Activated CD4-positive, CD25-positive, alpha-beta regulatory T cell treated with anti-CD3 and anti-CD28 coated beads, Interleukin-2, amount 50 U/mL, for 24 hours (primary cell): ENCODE data around the gene FGD6.

ENCODE experiments used
- ATAC-seq, 2 donors: fragments of 150-1000 bp; cut with Tn5 transposase; one replicate each; pipeline ENCODE4 v1.10.0; 2021; ENCODE audit warnings: mild to moderate bottlenecking in 1 of 2, moderate library complexity in 1 of 2

FGD6 gene

GRCh38 chr12:95231190-95231589 lies 13.9 kb upstream of the FGD6 start:
- no peak for ATAC-seq

GRCh38 chr12:95230313-95230712 lies 13.0 kb upstream of the FGD6 start:
- no peak for ATAC-seq

- ATAC-seq, result no peak
These were observed 12.4 kb upstream of the FGD6 start for GRCh38 chr12:95229636-95230035.

DNA sequence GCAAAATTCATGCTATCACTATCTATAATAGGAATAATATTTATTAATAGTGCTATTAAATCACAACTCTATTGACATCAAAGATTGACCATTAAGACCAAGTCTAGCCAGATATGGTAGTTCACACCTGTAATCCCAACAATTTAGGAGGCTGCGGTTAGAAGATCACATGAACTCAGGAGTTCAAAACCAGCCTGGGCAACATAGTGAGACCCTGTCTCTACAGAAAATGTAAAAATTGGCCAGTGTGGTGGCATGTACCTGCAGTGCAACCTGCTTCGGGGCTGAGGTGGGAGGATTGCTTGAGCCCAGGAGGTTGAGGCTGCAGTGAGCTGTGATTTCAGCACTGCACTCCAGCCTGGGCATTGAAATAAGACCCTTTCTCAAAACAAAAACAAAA lies 11.3 kb upstream of the FGD6 start:
- ATAC-seq, result no peak

DNA sequence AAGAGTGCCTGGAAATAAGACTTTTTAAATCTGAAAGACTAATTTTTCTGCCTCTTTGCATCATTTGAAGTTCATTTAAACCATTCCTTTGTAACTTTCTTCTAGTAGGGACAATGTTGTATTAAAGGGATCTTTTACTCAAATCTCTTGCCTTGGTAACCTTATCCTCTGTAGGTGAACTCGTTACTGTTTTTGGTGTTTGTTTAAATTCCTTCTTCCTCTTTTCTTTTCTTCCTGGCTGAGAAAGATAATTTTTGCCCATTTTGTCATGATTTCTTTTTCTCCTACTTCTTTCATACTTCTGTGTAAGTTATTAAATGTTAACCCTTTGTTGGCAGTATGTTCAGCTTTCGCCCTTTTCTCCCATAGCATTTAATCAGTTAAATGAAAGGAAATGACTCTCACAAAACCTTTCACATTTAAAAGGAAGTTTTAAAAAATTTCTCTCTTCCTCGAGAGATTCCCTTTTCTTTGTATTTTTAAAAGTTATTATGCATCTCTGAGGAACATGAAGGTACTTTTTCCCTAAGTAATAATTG lies 10.6 kb upstream of the FGD6 start:
- ATAC-seq, result no peak

DNA sequence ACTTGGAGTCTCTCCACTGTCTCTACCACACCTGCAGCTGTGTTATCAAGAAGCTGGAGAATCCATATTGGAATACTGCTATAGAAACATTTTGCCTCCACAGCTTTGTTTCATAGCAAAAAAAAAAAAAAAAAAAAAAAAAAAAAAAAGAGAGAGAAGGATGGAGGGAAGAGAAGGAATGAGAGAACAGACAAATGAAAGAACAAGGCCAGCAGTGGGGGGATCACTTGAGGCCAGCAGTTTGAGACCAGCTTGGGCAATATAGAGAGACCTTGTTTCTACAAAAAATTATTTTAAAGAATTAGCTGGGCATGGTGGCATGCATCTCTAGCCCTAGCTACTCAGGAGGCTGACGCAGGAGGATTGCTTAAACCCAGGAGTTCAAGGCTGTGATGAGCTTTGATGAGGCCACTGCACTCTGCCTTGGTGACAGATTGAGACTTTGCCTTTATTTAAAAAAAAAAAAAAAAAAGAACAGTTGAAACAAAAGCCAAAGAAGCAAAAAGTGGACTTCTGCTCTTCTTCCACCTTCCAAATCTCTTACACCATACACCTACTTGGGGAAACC lies 8.5 kb upstream of the FGD6 start:
- no peak for ATAC-seq

GRCh38 chr12:95224202-95225170 lies 7.2 kb upstream of the FGD6 start:
- ATAC-seq, result peak; percentile 91 to 93

- no peak for ATAC-seq
These were observed 3.5 kb upstream of the FGD6 start for GRCh38 chr12:95220726-95221125.

DNA sequence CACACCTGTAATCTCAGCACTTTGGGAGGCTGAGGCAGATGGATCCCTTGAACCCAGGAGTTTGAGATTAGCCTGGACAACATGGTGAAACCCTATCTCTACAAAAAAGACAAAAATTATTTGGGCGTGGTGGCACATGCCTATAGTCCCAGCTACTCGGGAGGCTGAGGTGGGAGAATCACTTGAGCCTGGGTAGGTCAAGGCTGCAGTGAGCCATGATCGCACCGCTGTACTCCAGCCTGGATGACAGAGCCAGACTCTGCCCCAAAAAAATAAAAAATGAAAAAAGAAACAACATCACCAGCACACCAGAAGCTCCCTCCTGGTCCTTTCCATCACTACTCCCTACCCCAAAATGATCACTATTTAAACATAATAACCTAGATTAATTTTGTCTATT lies 2.9 kb upstream of the FGD6 start:
- no peak for ATAC-seq

DNA sequence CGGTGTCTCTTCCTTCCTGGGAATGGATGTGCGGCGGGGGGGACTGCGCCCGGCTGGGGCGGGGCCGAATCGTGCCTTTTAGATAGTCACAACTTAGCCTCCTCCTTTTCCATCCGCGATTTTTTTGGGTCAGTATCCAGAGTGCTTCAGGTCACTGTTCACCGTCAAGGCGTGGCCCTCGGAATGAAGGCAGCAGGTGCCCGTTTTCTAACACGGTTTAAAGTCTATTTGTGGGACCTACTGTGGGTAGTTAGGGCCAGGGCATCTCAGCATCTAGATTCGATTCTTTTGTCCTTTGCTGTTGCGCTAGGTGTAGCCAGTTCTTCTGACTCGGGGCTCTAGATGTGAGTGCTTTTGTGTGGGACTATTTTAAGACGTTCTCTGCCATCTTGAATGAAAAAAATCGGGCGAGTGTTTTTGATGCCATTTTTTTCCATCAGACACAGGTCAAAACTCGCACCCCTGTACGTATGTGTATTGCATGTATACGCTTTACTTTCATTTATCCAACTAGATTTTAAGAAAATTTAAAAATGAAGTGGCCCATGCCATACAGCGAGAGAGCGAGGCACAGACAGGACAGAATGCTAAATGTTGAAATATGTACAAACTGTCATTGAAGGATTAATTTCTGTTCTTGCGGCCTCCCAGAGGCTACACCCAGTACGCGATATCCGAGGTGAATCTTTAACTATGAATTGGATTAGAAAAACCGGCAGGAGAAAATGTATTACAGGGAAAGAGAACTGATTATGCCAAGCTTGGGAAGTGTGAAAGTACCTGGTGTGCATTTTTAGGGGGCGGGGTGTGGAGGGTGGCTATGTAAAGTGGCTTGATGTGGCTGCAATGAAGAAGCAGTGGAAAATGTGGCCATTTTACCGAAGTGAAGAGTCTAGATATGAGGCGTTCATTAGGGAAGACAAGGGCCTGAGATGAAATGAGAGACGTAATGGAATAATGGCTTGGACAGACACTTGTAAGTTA lies 1.2 kb upstream of the FGD6 start:
- peak; percentile 1 to 2 for ATAC-seq

GRCh38 chr12:95216711-95217376 lies 423 bp downstream of the FGD6 start:
- ATAC-seq, result peak; percentile 7 to 14

- no peak for ATAC-seq
These were observed 1.3 kb downstream of the FGD6 start for GRCh38 chr12:95215949-95216348.

GRCh38 chr12:95214466-95214865 lies 2.8 kb downstream of the FGD6 start:
- ATAC-seq, result no peak

DNA sequence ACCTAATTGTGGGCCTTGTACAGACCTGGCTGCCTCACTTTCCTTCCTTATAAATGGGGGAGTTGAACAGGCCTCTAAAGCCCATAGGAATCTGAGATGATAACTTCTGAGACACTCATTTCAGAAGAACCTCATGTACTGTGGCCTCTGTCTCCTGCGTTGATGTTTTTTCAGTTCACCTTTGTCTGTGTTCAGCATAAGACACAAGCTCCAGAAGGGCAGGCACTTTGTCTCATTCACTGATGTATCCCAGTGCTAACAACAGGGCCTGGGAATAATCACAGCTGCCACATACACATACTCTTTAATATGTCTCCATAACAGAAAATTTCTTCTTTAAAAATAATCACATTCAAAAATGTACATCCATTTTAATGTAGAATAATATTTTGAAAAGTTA lies 3.3 kb downstream of the FGD6 start:
- no peak for ATAC-seq

DNA sequence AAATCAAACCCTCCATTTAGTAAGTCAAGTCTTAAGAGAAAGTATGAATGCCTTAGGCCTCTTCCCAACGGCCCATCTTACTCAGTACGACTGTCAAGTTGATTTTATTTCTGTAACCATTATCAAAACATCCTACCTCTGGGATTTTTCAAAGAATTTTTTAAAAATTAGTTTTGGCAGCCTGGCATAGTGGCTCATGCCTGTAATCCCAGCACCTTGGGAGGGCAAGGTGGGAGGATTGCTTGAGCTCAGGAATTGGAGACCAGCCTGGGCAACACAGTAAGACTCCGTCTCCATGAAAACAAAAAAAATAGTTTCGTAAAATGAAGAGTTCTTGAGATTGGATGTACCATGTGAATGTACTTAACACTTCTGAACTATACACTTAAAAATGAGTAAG lies 4.1 kb downstream of the FGD6 start:
- ATAC-seq, result no peak

- ATAC-seq, result no peak
These were observed 4.7 kb downstream of the FGD6 start for GRCh38 chr12:95212586-95212985.

DNA sequence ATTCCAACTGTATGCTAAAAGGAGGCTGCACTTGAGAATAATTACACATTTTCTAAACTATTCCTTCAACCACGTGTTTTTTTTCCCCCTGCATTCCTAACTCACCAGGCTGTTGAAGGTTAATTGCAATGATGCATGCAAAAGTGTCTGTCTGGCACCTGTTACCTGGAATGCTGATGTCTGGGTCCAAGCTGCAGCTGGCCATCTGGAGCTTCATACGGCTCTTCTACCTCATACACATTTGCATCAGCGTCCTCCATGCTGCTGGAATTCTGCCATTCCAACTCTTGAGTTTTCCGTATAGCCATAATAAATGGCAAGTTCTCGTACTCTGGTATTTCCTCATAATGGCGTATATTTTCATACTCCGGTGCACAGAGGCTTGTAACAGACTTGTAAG lies 8.6 kb downstream of the FGD6 start:
- ATAC-seq, result no peak

DNA sequence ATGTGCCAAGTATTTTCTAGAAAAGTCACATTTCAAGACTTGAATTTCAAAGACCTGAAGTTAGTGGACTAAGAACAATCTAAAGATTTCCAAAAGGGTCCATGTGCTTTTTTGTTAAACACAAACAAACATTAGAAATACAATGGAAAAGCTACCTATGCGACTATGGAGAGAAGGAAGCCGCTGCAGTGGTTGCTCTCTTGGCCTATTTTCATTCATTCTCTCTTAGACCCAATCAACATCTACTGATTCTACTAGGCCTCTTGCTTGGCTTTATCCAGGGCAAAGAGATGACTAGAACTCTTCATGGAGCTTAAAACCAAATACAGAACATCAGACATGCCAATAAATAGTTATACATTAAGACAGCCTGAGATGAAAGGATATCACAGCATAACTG lies 9.9 kb downstream of the FGD6 start:
- ATAC-seq, result no peak

DNA sequence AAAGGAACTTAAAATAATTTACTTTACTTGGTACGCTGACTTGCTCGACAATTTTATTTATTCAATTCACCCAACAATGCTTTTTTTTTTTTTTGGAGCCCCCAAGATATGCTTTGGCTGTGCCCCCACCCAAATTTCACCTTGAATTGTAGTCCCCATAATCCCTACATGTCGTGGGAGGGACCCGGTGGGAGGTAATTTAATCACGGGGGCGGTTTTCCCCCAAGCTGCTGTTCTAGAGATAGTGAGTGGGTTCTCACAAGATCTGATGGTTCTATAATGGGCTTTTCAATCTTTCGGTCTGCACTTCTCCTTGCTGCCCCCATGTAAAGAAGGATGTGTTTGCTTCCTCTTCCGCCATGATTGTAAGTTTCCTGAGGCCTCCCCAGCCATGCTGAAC lies 10.4 kb downstream of the FGD6 start:
- ATAC-seq, result no peak

- ATAC-seq, result no peak
These were observed 11.6 kb downstream of the FGD6 start for GRCh38 chr12:95205685-95206084.

- ATAC-seq, result no peak
These were observed 12.1 kb downstream of the FGD6 start for GRCh38 chr12:95205016-95205624.
